Liver (tissue), 9 donors: Measurements from ENCODE around the gene FRMD4A. TPM values are rescaled to one million over a fixed set of nuclear protein-coding genes. Genes with fewer than 3 reads are reported as not detected.

Experiments used
- DNase-seq: peaks from one replicate; pipeline ENCODE4 v3.0.0-alpha.2; 2017; ENCODE audit warnings: low spot score
- H3K27ac ChIP-seq, 2 donors: one replicate each; pipeline ENCODE4 v1.7.0; 2013; ENCODE audit warnings: inconsistent platforms in 2 of 2, low read length in 2 of 2, control low read depth in 1 of 2, low read depth in 1 of 2, mild to moderate bottlenecking in 1 of 2
- H3K27me3 ChIP-seq, 4 donors: one replicate each; pipeline versions ENCODE4 v1.6.1 to v1.7.0; 2013; ENCODE audit warnings: low read length in 3 of 4, inconsistent platforms in 1 of 4, mild to moderate bottlenecking in 1 of 4, moderate library complexity in 1 of 4; ENCODE audit not compliant: control insufficient read depth in 4 of 4, insufficient read depth in 4 of 4
- H3K36me3 ChIP-seq, 4 donors: one replicate each; pipeline versions ENCODE4 v1.6.1 to v1.7.0; 2013; ENCODE audit warnings: low read length in 3 of 4, mild to moderate bottlenecking in 3 of 4, low read depth in 1 of 4, moderate library complexity in 1 of 4; ENCODE audit not compliant: control insufficient read depth in 4 of 4, insufficient read depth in 3 of 4
- H3K4me1 ChIP-seq, 4 donors: one replicate each; pipeline versions ENCODE4 v1.6.1 to v1.7.0; 2013; ENCODE audit warnings: low read length in 3 of 4, mild to moderate bottlenecking in 3 of 4, moderate library complexity in 1 of 4; ENCODE audit not compliant: control insufficient read depth in 4 of 4, insufficient read depth in 4 of 4
- H3K4me3 ChIP-seq, 3 donors: one replicate each; pipeline versions ENCODE4 v1.6.1 to v1.7.0; 2013; ENCODE audit warnings: low read length in 3 of 3, control low read depth in 1 of 3, low read depth in 1 of 3, mild to moderate bottlenecking in 1 of 3
- H3K9ac ChIP-seq, 2 donors: one replicate each; pipeline ENCODE4 v1.7.0; 2013; ENCODE audit warnings: low read length in 2 of 2, mild to moderate bottlenecking in 2 of 2, moderate library complexity in 2 of 2, control low read depth in 1 of 2, low read depth in 1 of 2
- H3K9me3 ChIP-seq, 4 donors: one replicate each; pipeline versions ENCODE4 v1.6.1 to v1.7.0; 2013; ENCODE audit warnings: low read length in 3 of 4; ENCODE audit not compliant: control insufficient read depth in 4 of 4
- EGR1 ChIP-seq, 2 donors: IDR thresholded peaks; 2 replicates each; pipeline ENCODE4 v1.6.1; 2016 to 2018; ENCODE audit warnings: antibody characterized with exemption in 2 of 2, low read depth in 2 of 2
- FOXA1 ChIP-seq: IDR thresholded peaks from 2 replicates; pipeline ENCODE4 v1.6.1; 2016; ENCODE audit warnings: antibody characterized with exemption
- GABPA ChIP-seq, 2 donors: IDR thresholded peaks in 1 of 2; conservative IDR thresholded peaks in 1 of 2; 2 replicates each; pipeline ENCODE4 v1.6.1; 2016; ENCODE audit warnings: antibody characterized with exemption in 2 of 2, mild to moderate bottlenecking in 1 of 2, moderate library complexity in 1 of 2
- HNF4A ChIP-seq, 2 donors: conservative IDR thresholded peaks; 2 replicates each; pipeline ENCODE4 v1.6.1; 2016; ENCODE audit warnings: antibody characterized with exemption in 2 of 2, mild to moderate bottlenecking in 2 of 2
- HNF4G ChIP-seq: IDR thresholded peaks from 2 replicates; pipeline ENCODE4 v1.6.1; 2016; ENCODE audit warnings: antibody characterized with exemption
- JUND ChIP-seq, 2 donors: IDR thresholded peaks; 2 replicates each; pipeline ENCODE4 v1.6.1; 2016; ENCODE audit warnings: antibody characterized with exemption in 2 of 2
- NR2F2 ChIP-seq: IDR thresholded peaks from 2 replicates; pipeline ENCODE4 v1.6.1; 2016; ENCODE audit warnings: antibody characterized with exemption
- RAD21 ChIP-seq, 2 donors: IDR thresholded peaks; 2 replicates each; pipeline ENCODE4 v1.6.1; 2016; ENCODE audit warnings: antibody characterized with exemption in 2 of 2, mild to moderate bottlenecking in 2 of 2
- RXRA ChIP-seq, 2 donors: IDR thresholded peaks; 2 replicates each; pipeline ENCODE4 v1.6.1; 2017 to 2018; ENCODE audit warnings: antibody characterized with exemption in 2 of 2, mild to moderate bottlenecking in 1 of 2
- SP1 ChIP-seq: IDR thresholded peaks from 2 replicates; pipeline ENCODE4 v1.6.1; 2018; ENCODE audit warnings: antibody characterized with exemption, mild to moderate bottlenecking
- TAF1 ChIP-seq: conservative IDR thresholded peaks from 2 replicates; pipeline ENCODE4 v1.6.1; 2016; ENCODE audit warnings: antibody characterized with exemption, mild to moderate bottlenecking
- YY1 ChIP-seq: IDR thresholded peaks from 2 replicates; pipeline ENCODE4 v1.6.1; 2016; ENCODE audit warnings: antibody characterized with exemption, mild to moderate bottlenecking
- ZBTB33 ChIP-seq: IDR thresholded peaks from 2 replicates; pipeline ENCODE4 v1.6.1; 2016; ENCODE audit warnings: antibody characterized with exemption
- WGBS: extraction: QIAGEN DNeasy Blood & Tissue Kit; methylation state at CpG from one replicate; pipeline ENCODE4 v1.1.7; 2013; 5-methylcytosine and 5-hydroxymethylcytosine counted together
- polyA plus RNA-seq, 2 donors: library from polyadenylated mRNA; stranded (reverse) in 1 of 2; unstranded in 1 of 2; fragments of 200-250 nt in 1 of 2; fragments of >200 nt in 1 of 2; fragmentation: Nextera tagmentation in 1 of 2; extraction: Ambion mirVana in 1 of 2; gene quantifications; one replicate each; pipeline versions ENCODE4 v1.2.1 to v1.2.3, GENCODE V29; 2013 to 2015
- total RNA-seq, 2 donors: library from RNA; depleted of rRNA; stranded (reverse); fragments of >200 nt; gene quantifications; one replicate each; pipeline ENCODE4 v1.2.3, GENCODE V29; 2014
- TF ChIP-seq, protein P1 (sequence below): IDR thresholded peaks from 2 replicates; pipeline ENCODE4 v1.6.1; 2016; ENCODE audit warnings: antibody characterized with exemption
- TF ChIP-seq, protein P2 (sequence below): IDR thresholded peaks from 2 replicates; pipeline ENCODE4 v1.6.1; 2016; ENCODE audit warnings: antibody characterized with exemption
- donor health status: healthy.
- donor health status: healthy.
- donor health status: healthy.
- donor health status: healthy.
- donor health status: healthy.

Gene FRMD4A
- total and polyA plus RNA-seq, 4 donors, result 8.2 to 34.3 (median 13.1) TPM

DNA sequence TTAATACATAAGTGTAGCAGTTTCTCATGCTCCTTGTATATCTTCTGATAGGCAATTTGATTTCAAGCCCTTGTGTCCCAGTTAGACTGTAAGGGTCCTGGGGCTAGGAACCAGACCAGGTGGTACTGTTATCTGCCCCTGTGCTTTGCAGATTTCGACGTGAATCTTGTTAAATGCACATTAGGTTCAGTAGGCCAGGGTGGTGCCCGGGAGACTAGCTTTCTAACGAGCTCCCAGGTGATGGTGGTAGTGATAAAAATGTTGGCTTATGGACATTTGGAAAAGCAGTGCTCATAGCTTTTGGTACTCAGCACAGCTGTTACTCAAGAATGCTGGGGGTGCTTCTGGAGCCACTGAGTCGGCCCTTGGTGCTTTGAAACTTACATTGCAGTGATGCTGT, 679.8 kb downstream of the FRMD4A start:
- no peaks in the 10 kb centered on the region for H3K27me3 ChIP-seq
- no peak for DNase-seq
- no peaks in the 10 kb centered on the region for H3K9me3 ChIP-seq
- no peaks in the 10 kb centered on the region for H3K4me1 ChIP-seq
- no peak overlapping the region for H3K27ac ChIP-seq
- no peak overlapping the region for H3K4me3 ChIP-seq
- H3K9ac ChIP-seq, result no peak overlapping the region
- no peak for TF ChIP-seq EGR1 (IDR thresholded peaks at IDR 0.05; ENCODE audit: low read depth in 2 of 2)
- WGBS, result 84% methylated on average over 5 of the region's 5 CpGs
- peaks cover 8 to 88% (median 62%) of the 10 kb centered on the region in 4 donors for H3K36me3 ChIP-seq

DNA sequence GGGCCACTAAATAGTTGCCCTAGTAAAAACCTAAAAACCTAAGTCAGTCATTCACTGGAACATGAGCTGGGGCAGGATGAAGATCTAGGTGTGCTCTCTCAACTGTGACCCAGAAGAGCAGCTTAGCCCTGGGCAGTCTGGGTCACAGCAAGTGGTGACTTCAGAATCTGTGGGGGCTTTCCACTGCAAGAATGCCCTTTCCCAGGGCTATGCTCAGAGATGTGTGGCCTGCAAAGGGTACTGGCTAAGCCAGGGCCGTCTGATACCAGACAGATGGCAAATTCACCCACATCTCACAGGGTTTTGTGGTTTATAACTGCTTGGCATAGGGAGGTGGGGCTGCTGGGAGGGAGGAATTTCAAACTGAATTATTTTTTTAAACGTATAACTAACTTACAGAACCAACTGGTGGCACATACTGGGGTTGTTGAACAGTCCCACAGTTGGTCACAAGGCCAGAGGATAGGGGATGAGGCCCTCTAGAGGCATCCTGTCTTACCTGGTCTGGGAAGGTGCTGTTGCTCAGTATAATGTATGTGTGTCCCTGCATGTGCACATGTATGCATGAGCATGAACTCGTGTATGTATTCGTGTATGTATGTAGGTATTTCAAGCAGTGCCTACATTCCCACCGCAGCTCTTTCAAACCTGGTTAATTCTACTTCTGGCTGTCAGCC, 680.7 kb downstream of the FRMD4A start:
- no peaks in the 10 kb centered on the region for H3K27me3 ChIP-seq
- TF ChIP-seq RAD21 (IDR thresholded peaks at IDR 0.05), result no peak
- TF ChIP-seq TAF1, result no peak
- TF ChIP-seq YY1, result no peak
- TF ChIP-seq, protein P1, sequence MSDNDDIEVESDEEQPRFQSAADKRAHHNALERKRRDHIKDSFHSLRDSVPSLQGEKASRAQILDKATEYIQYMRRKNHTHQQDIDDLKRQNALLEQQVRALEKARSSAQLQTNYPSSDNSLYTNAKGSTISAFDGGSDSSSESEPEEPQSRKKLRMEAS, result no peak
- TF ChIP-seq ZBTB33, result no peak
- no peak for TF ChIP-seq RXRA (IDR thresholded peaks at IDR 0.05)
- no peak for TF ChIP-seq SP1
- TF ChIP-seq EGR1 (IDR thresholded peaks at IDR 0.05; ENCODE audit: low read depth in 2 of 2), result no peak
- no peak for TF ChIP-seq NR2F2
- no peak for TF ChIP-seq HNF4A (conservative IDR thresholded peaks at IDR 0.05)
- TF ChIP-seq HNF4G, result no peak
- WGBS, result 88% methylated on average over 5 of the region's 5 CpGs
- no peaks in the 10 kb centered on the region for H3K4me1 ChIP-seq
- H3K4me3 ChIP-seq, result no peak overlapping the region
- peaks cover 8 to 86% (median 64%) of the 10 kb centered on the region in 4 donors for H3K36me3 ChIP-seq
- DNase-seq, result no peak
- no peaks in the 10 kb centered on the region for H3K9me3 ChIP-seq
- no peak overlapping the region for H3K9ac ChIP-seq
- H3K27ac ChIP-seq, result no peak overlapping the region

- WGBS, result 93% methylated on average over 12 of the region's 12 CpGs
- TF ChIP-seq YY1 (no peak), NR2F2 (no peak), GABPA (IDR thresholded peaks at IDR 0.05 in 1 of 2, conservative IDR thresholded peaks at IDR 0.05 in 1 of 2) (no peak), JUND (IDR thresholded peaks at IDR 0.05) (no peak), HNF4A (conservative IDR thresholded peaks at IDR 0.05) (no peak), ZBTB33 (no peak), HNF4G (no peak), RAD21 (IDR thresholded peaks at IDR 0.05) (no peak), FOXA1 (no peak), RXRA (IDR thresholded peaks at IDR 0.05) (no peak), TAF1 (no peak)
- TF ChIP-seq, protein P2, sequence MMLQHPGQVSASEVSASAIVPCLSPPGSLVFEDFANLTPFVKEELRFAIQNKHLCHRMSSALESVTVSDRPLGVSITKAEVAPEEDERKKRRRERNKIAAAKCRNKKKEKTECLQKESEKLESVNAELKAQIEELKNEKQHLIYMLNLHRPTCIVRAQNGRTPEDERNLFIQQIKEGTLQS, result no peak
- TF ChIP-seq, protein P1, result no peak
- no peak overlapping the region for H3K27ac ChIP-seq
Observed at GRCh38 chr10:13648425-13648824, 682.3 kb downstream of the FRMD4A start.

More at GRCh38 chr10:13648425-13648824, 682.3 kb downstream of the FRMD4A start:
- no peak overlapping the region for H3K9ac ChIP-seq
- no peak for DNase-seq
- H3K4me3 ChIP-seq, result no peak overlapping the region
- H3K9me3 ChIP-seq, result no peaks in the 10 kb centered on the region
- H3K4me1 ChIP-seq, result no peaks in the 10 kb centered on the region
- no peaks in the 10 kb centered on the region for H3K27me3 ChIP-seq
- peaks cover 5 to 71% (median 51%) of the 10 kb centered on the region in 4 donors for H3K36me3 ChIP-seq
